SU-DHL-6 (cell line): ENCODE results near the gene C19orf44.
"Not testable (repeated sequence)": the region's sequence is repeated elsewhere in the genome, so short reads cannot be mapped to it uniquely, and the experiment has no call there.

ENCODE experiments used
- EZH2phosphoT487 ChIP-seq: fragments of 200-600 bp; sonication (generic), shearing (Covaris generic); conservative IDR thresholded peaks from 2 replicates; pipeline ENCODE4 v1.6.1; 2018; ENCODE audit warnings: mild to moderate bottlenecking, antibody characterized with exemption, low read length, moderate library complexity, mixed read lengths
- TF ChIP-seq, protein P1 (sequence below): fragments of 200-600 bp; sonication (generic); IDR thresholded peaks from one replicate; pipeline ENCODE4 v1.5.1; 2017; ENCODE audit warnings: antibody characterized with exemption, mild to moderate bottlenecking, low read length, moderate library complexity; ENCODE audit not compliant: insufficient read depth, poor library complexity, severe bottlenecking

DNA sequence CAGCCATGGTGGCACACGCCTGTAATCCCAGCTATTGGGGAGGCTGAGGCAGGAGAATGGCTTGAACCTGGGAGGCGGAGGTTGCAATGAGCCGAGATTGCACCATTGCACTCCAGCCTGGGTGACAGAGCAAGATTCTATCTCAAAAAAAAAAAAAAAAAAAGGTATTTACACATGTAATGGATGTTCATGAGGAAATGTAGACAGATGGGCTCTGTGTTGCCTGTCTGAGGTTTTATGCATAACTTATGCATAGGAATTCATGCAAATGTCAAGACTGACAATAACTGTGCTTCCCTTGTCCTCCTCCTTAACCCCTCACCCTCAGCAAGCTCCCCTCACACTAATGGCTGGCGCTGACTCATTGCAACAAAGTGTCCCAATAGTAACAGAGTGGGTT is 9.7 kb upstream of the C19orf44 start:
- TF ChIP-seq, protein P1, sequence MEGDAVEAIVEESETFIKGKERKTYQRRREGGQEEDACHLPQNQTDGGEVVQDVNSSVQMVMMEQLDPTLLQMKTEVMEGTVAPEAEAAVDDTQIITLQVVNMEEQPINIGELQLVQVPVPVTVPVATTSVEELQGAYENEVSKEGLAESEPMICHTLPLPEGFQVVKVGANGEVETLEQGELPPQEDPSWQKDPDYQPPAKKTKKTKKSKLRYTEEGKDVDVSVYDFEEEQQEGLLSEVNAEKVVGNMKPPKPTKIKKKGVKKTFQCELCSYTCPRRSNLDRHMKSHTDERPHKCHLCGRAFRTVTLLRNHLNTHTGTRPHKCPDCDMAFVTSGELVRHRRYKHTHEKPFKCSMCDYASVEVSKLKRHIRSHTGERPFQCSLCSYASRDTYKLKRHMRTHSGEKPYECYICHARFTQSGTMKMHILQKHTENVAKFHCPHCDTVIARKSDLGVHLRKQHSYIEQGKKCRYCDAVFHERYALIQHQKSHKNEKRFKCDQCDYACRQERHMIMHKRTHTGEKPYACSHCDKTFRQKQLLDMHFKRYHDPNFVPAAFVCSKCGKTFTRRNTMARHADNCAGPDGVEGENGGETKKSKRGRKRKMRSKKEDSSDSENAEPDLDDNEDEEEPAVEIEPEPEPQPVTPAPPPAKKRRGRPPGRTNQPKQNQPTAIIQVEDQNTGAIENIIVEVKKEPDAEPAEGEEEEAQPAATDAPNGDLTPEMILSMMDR = not testable (repeated sequence)
- not testable (repeated sequence) for TF ChIP-seq EZH2phosphoT487
